ENCODE measurements around the gene SLC2A13.

DNA sequence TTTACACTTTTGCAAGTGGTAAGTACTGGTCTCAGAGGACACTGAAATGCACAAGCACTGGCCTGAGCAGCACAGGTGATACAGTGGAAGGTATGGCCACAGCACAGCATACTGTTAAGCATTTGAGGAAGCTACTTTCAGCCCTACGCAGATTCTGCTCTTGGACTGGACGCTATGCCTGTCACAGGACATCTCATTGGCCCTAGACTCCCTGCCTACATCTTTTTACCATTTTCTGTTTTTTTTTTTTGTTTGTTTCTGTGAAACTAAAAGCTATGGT lies 342.1 kb downstream of the SLC2A13 start:
- TF ChIP-seq, protein P1, sequence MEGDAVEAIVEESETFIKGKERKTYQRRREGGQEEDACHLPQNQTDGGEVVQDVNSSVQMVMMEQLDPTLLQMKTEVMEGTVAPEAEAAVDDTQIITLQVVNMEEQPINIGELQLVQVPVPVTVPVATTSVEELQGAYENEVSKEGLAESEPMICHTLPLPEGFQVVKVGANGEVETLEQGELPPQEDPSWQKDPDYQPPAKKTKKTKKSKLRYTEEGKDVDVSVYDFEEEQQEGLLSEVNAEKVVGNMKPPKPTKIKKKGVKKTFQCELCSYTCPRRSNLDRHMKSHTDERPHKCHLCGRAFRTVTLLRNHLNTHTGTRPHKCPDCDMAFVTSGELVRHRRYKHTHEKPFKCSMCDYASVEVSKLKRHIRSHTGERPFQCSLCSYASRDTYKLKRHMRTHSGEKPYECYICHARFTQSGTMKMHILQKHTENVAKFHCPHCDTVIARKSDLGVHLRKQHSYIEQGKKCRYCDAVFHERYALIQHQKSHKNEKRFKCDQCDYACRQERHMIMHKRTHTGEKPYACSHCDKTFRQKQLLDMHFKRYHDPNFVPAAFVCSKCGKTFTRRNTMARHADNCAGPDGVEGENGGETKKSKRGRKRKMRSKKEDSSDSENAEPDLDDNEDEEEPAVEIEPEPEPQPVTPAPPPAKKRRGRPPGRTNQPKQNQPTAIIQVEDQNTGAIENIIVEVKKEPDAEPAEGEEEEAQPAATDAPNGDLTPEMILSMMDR (IDR thresholded peaks at IDR 0.05 in 4 of 5, conservative IDR thresholded peaks at IDR 0.05 in 1 of 5), result no peak
- no peak for TF ChIP-seq POLR2A (IDR thresholded peaks at IDR 0.05)
